ENCODE results near the gene DPH7. TPM values are rescaled to one million over a fixed set of nuclear protein-coding genes. Genes with fewer than 3 reads are reported as not detected.

Gene DPH7
- total RNA-seq, 2 experiments from 2014 or later: 31.9 to 34.2 TPM

- no peak for DNase-seq
- H3K27me3 Mint-ChIP-seq: no peaks in the 10 kb centered on the region
- no peak overlapping the region for H3K4me3 Mint-ChIP-seq
- H3K9me3 Mint-ChIP-seq: no peaks in the 10 kb centered on the region
- ChIA-PET POLR2A (no interaction called here), CTCF (no interaction called here)
- H3K27ac Mint-ChIP-seq: no peak overlapping the region
- H3K4me1 Mint-ChIP-seq: peaks cover 17% of the 10 kb centered on the region
- peaks cover 35% of the 10 kb centered on the region for H3K36me3 Mint-ChIP-seq (ENCODE audit: low read depth)
Measured at GRCh38 chr9:137583957-137584356, 5.2 kb upstream of the DPH7 start.

- no peaks in the 10 kb centered on the region for H3K27me3 Mint-ChIP-seq
- ChIA-PET CTCF (no interaction called here), POLR2A (no interaction called here)
- no peak overlapping the region for H3K4me3 Mint-ChIP-seq
- H3K27ac Mint-ChIP-seq: no peak overlapping the region
- no peaks in the 10 kb centered on the region for H3K9me3 Mint-ChIP-seq
- H3K4me1 Mint-ChIP-seq: peaks cover 12% of the 10 kb centered on the region
- no peak for DNase-seq
- H3K36me3 Mint-ChIP-seq (ENCODE audit: low read depth): peaks cover 34% of the 10 kb centered on the region
Measured at GRCh38 chr9:137583347-137583746, 4.6 kb upstream of the DPH7 start.

- peaks cover 11% of the 10 kb centered on the region for H3K4me1 Mint-ChIP-seq
- no peak for DNase-seq
- H3K27me3 Mint-ChIP-seq: no peaks in the 10 kb centered on the region
- ChIA-PET CTCF (interaction anchor here (1.1 to 1.6 kb wide), 2 partner anchors 9 to 19 kb away, joined by 4 to 7 read pairs; partner anchors contain the start of gene ZMYND19), POLR2A (interaction anchor here (1.3 to 2.0 kb wide), 2 partner anchors 9 to 10 kb away, joined by 3 to 7 read pairs; no protein-coding TSS in a partner anchor)
- H3K36me3 Mint-ChIP-seq (ENCODE audit: low read depth): peaks cover 24% of the 10 kb centered on the region
- H3K4me3 Mint-ChIP-seq: no peak overlapping the region
- no peak overlapping the region for H3K27ac Mint-ChIP-seq
- H3K9me3 Mint-ChIP-seq: no peaks in the 10 kb centered on the region
Measured at GRCh38 chr9:137582286-137582860, 3.6 kb upstream of the DPH7 start.

- H3K27me3 Mint-ChIP-seq: no peaks in the 10 kb centered on the region
- ChIA-PET CTCF (interaction anchor here (1.1 to 2.8 kb wide), 3 partner anchors 9 to 19 kb away, joined by 4 to 11 read pairs (median 7); partner anchors contain the start of gene ZMYND19), POLR2A (interaction anchor here (1.1 to 2.0 kb wide), 4 partner anchors 9 to 30 kb away, joined by 3 to 7 read pairs (median 4); partner anchors contain the start of genes ARRDC1 and MRPL41)
- peaks cover 22% of the 10 kb centered on the region for H3K36me3 Mint-ChIP-seq (ENCODE audit: low read depth)
- no peak overlapping the region for H3K27ac Mint-ChIP-seq
- no peak for DNase-seq
- peaks cover 18% of the 10 kb centered on the region for H3K4me1 Mint-ChIP-seq
- no peak overlapping the region for H3K4me3 Mint-ChIP-seq
- no peaks in the 10 kb centered on the region for H3K9me3 Mint-ChIP-seq
Measured at GRCh38 chr9:137581361-137582285, 2.9 kb upstream of the DPH7 start.

- peaks cover 21% of the 10 kb centered on the region for H3K36me3 Mint-ChIP-seq (ENCODE audit: low read depth)
- no peak overlapping the region for H3K4me3 Mint-ChIP-seq
- H3K27me3 Mint-ChIP-seq: no peaks in the 10 kb centered on the region
- H3K9me3 Mint-ChIP-seq: no peaks in the 10 kb centered on the region
- H3K27ac Mint-ChIP-seq: no peak overlapping the region
- CTCF ChIA-PET: interaction anchor here (1.2 to 2.8 kb wide), 3 partner anchors 7 to 36 kb away, joined by 3 to 18 read pairs (median 11); partner anchors contain the start of gene ZMYND19
- no peak for DNase-seq
- H3K4me1 Mint-ChIP-seq: peaks cover 25% of the 10 kb centered on the region
- POLR2A ChIA-PET: interaction anchor here (1.1 to 2.0 kb wide), 3 partner anchors 10 to 29 kb away, joined by 3 to 7 read pairs (median 4); partner anchors contain the start of genes ARRDC1 and MRPL41
Measured at GRCh38 chr9:137580954-137581322, 2.2 kb upstream of the DPH7 start.

GRCh38 chr9:137580209-137580953 is 1.7 kb upstream of the DPH7 start:
- H3K36me3 Mint-ChIP-seq (ENCODE audit: low read depth): peaks cover 25% of the 10 kb centered on the region
- H3K4me1 Mint-ChIP-seq: peaks cover 31% of the 10 kb centered on the region
- H3K27ac Mint-ChIP-seq: no peak overlapping the region
- ChIA-PET POLR2A (interaction anchor here (1.4 to 2.0 kb wide), 3 partner anchors 10 to 29 kb away, joined by 3 to 7 read pairs (median 7); partner anchors contain the start of genes MRPL41 and ZMYND19), CTCF (interaction anchor here (1.2 to 2.8 kb wide), 4 partner anchors 8 to 45 kb away, joined by 3 to 18 read pairs (median 8); partner anchors contain the start of gene ZMYND19)
- no peak overlapping the region for H3K4me3 Mint-ChIP-seq
- no peaks in the 10 kb centered on the region for H3K27me3 Mint-ChIP-seq
- no peak for DNase-seq
- no peaks in the 10 kb centered on the region for H3K9me3 Mint-ChIP-seq

GRCh38 chr9:137579259-137579604 is 507 bp upstream of the DPH7 start:
- DNase-seq: no peak
- CTCF ChIA-PET: interaction anchor here (0.9 to 2.8 kb wide), 5 partner anchors 9 to 49 kb away, joined by 3 to 18 read pairs (median 4); partner anchors contain the start of gene ZMYND19
- peak overlapping the region; percentile 65 for H3K27ac Mint-ChIP-seq
- H3K4me3 Mint-ChIP-seq: peak overlapping the region; percentile 78
- peaks cover 37% of the 10 kb centered on the region for H3K4me1 Mint-ChIP-seq
- no peaks in the 10 kb centered on the region for H3K27me3 Mint-ChIP-seq
- peaks cover 37% of the 10 kb centered on the region for H3K36me3 Mint-ChIP-seq (ENCODE audit: low read depth)
- POLR2A ChIA-PET: interaction anchor here (1.3 to 1.8 kb wide), 4 partner anchors 9 to 29 kb away, joined by 4 to 10 read pairs (median 8); partner anchors contain the start of genes MRPL41, PNPLA7 and ZMYND19
- no peaks in the 10 kb centered on the region for H3K9me3 Mint-ChIP-seq

GRCh38 chr9:137575716-137576411 is 2.9 kb downstream of the DPH7 start:
- no peaks in the 10 kb centered on the region for H3K9me3 Mint-ChIP-seq
- peaks cover 41% of the 10 kb centered on the region for H3K36me3 Mint-ChIP-seq (ENCODE audit: low read depth)
- H3K4me1 Mint-ChIP-seq: peaks cover 37% of the 10 kb centered on the region
- no peaks in the 10 kb centered on the region for H3K27me3 Mint-ChIP-seq
- ChIA-PET POLR2A (interaction anchor here (1.5 kb wide), 1 partner anchor 24 kb away, joined by 4 read pairs; no protein-coding TSS in a partner anchor), CTCF (no interaction called here)
- peak overlapping the region; percentile 72 for H3K27ac Mint-ChIP-seq
- H3K4me3 Mint-ChIP-seq: peak overlapping the region; percentile 54
- no peak for DNase-seq

GRCh38 chr9:137575364-137575715 is 3.4 kb downstream of the DPH7 start:
- Mint-ChIP-seq H3K36me3 (ENCODE audit: low read depth) (peaks cover 46% of the 10 kb centered on the region), H3K4me1 (peaks cover 38% of the 10 kb centered on the region), H3K27ac (peak overlapping the region; percentile 72), H3K27me3 (no peaks in the 10 kb centered on the region), H3K4me3 (no peak overlapping the region), H3K9me3 (no peaks in the 10 kb centered on the region)
- POLR2A ChIA-PET: interaction anchor here (1.5 kb wide), 1 partner anchor 23 kb away, joined by 4 read pairs; no protein-coding TSS in a partner anchor
- CTCF ChIA-PET: no interaction called here
- DNase-seq: peak; percentile 54

GRCh38 chr9:137574192-137574591 is 4.5 kb downstream of the DPH7 start:
- ChIA-PET POLR2A (no interaction called here), CTCF (no interaction called here)
- no peaks in the 10 kb centered on the region for H3K9me3 Mint-ChIP-seq
- peaks cover 36% of the 10 kb centered on the region for H3K4me1 Mint-ChIP-seq
- no peak overlapping the region for H3K4me3 Mint-ChIP-seq
- peaks cover 48% of the 10 kb centered on the region for H3K36me3 Mint-ChIP-seq (ENCODE audit: low read depth)
- H3K27ac Mint-ChIP-seq: no peak overlapping the region
- no peaks in the 10 kb centered on the region for H3K27me3 Mint-ChIP-seq
- no peak for DNase-seq

- H3K4me3 Mint-ChIP-seq: no peak overlapping the region
- no peaks in the 10 kb centered on the region for H3K27me3 Mint-ChIP-seq
- no peaks in the 10 kb centered on the region for H3K9me3 Mint-ChIP-seq
- CTCF ChIA-PET: interaction anchor here (0.9 kb wide), 1 partner anchor 148 kb away, joined by 3 read pairs; the partner anchor contains the start of genes EXD3 and NOXA1
- peaks cover 39% of the 10 kb centered on the region for H3K36me3 Mint-ChIP-seq (ENCODE audit: low read depth)
- DNase-seq: no peak
- peaks cover 9% of the 10 kb centered on the region for H3K4me1 Mint-ChIP-seq
- POLR2A ChIA-PET: no interaction called here
- no peak overlapping the region for H3K27ac Mint-ChIP-seq
Measured at GRCh38 chr9:137570566-137570965, 8.2 kb downstream of the DPH7 start.

GRCh38 chr9:137569609-137570203 is 9.0 kb downstream of the DPH7 start:
- Mint-ChIP-seq H3K27me3 (no peaks in the 10 kb centered on the region), H3K27ac (no peak overlapping the region), H3K4me1 (peaks cover 1% of the 10 kb centered on the region), H3K36me3 (ENCODE audit: low read depth) (peaks cover 31% of the 10 kb centered on the region), H3K9me3 (no peaks in the 10 kb centered on the region), H3K4me3 (no peak overlapping the region)
- DNase-seq: no peak
- CTCF ChIA-PET: no interaction called here
- POLR2A ChIA-PET: no interaction called here
